GM12892 (cell line): ENCODE measurements around the gene HTATSF1. TPM values are rescaled to one million over a fixed set of nuclear protein-coding genes. Genes with fewer than 3 reads are reported as not detected.
A peak's percentile ranks its signal among the peaks of the same experiment; 100 is the strongest.

Source experiments
- DNase-seq: peaks from one replicate; pipeline ENCODE4 v3.0.0; 2011; ENCODE audit not compliant: insufficient read length
- FAIRE-seq: peaks from 2 replicates; lab custom pipeline; 2011; peaks lifted over from hg19 to GRCh38; lab: Jason Lieb, UNC
- POLR2A ChIP-seq: IDR thresholded peaks from 2 replicates; pipeline ENCODE4 v1.6.1; 2011; ENCODE audit warnings: low read depth, low read length, control low read depth
- POLR2AphosphoS5 ChIP-seq: IDR thresholded peaks from 2 replicates; pipeline ENCODE4 v1.6.1; 2011; ENCODE audit warnings: low read depth, low read length, control low read depth
- TAF1 ChIP-seq: IDR thresholded peaks from 2 replicates; pipeline ENCODE4 v1.6.1; 2011; ENCODE audit warnings: low read depth, mild to moderate bottlenecking, control low read depth, low read length, borderline replicate concordance
- polyA plus RNA-seq: library from polyadenylated mRNA; unstranded; fragments of >200 nt; gene quantifications from one replicate; pipeline ENCODE4 v1.2.1, GENCODE V29; 2012; ENCODE audit warnings: missing spikeins, inconsistent platforms; ENCODE audit not compliant: missing spikeins

The HTATSF1 gene
- polyA plus RNA-seq: 35.7 TPM

GRCh38 chrX:136497556-136498052 is at the start of gene HTATSF1:
HTATSF1 (plus strand) TSS chrX:136497592; CDS start chrX:136497685, 93 bp downstream.
- peak; percentile 1 for DNase-seq
- TF ChIP-seq TAF1 (no peak), POLR2A (0 out of 2 replicates have a peak, but pooled peaks have one; percentile 1), POLR2AphosphoS5 (no peak)
- peak; percentile 38 for FAIRE-seq

- DNase-seq (no peak), FAIRE-seq (no peak)
- TF ChIP-seq POLR2A: no peak
These were observed 49.4 kb upstream of the HTATSF1 start for GRCh38 chrX:136447968-136448367.

GRCh38 chrX:136450050-136450830 is 47.2 kb upstream of the HTATSF1 start:
- FAIRE-seq (no peak), DNase-seq (no peak)
- TF ChIP-seq POLR2A (no peak), TAF1 (no peak), POLR2AphosphoS5 (no peak)

GRCh38 chrX:136452614-136453013 is 44.8 kb upstream of the HTATSF1 start:
- FAIRE-seq (no peak), DNase-seq (no peak)
- TF ChIP-seq POLR2A: no peak
- TF ChIP-seq POLR2AphosphoS5: no peak
- no peak for TF ChIP-seq TAF1

GRCh38 chrX:136453114-136453513 is 44.3 kb upstream of the HTATSF1 start:
- TF ChIP-seq POLR2AphosphoS5: no peak
- no peak for TF ChIP-seq POLR2A
- TF ChIP-seq TAF1: no peak
- DNase-seq (no peak), FAIRE-seq (no peak)

- FAIRE-seq (no peak), DNase-seq (no peak)
- TF ChIP-seq TAF1 (no peak), POLR2A (no peak), POLR2AphosphoS5 (no peak)
These were observed 43.6 kb upstream of the HTATSF1 start for GRCh38 chrX:136453771-136454170.

GRCh38 chrX:136456133-136456532 is 41.3 kb upstream of the HTATSF1 start:
- TF ChIP-seq POLR2AphosphoS5: no peak
- TF ChIP-seq TAF1: no peak
- no peak for TF ChIP-seq POLR2A
- DNase-seq (no peak), FAIRE-seq (no peak)

GRCh38 chrX:136457303-136457917 is 40.0 kb upstream of the HTATSF1 start:
- no peak for DNase-seq

GRCh38 chrX:136464589-136464988 is 32.8 kb upstream of the HTATSF1 start:
- FAIRE-seq (no peak), DNase-seq (no peak)
- no peak for TF ChIP-seq POLR2AphosphoS5
- no peak for TF ChIP-seq TAF1
- no peak for TF ChIP-seq POLR2A

More at GRCh38 chrX:136457303-136457917, 40.0 kb upstream of the HTATSF1 start:
- no peak for TF ChIP-seq POLR2AphosphoS5
- no peak for TF ChIP-seq POLR2A
- no peak for TF ChIP-seq TAF1
- FAIRE-seq: no peak

GRCh38 chrX:136467303-136467702 is 30.1 kb upstream of the HTATSF1 start:
- TF ChIP-seq POLR2AphosphoS5: no peak
- TF ChIP-seq TAF1: no peak
- no peak for TF ChIP-seq POLR2A
- DNase-seq (no peak), FAIRE-seq (no peak)

GRCh38 chrX:136468391-136469103 is 28.8 kb upstream of the HTATSF1 start:
- DNase-seq: no peak
- peak; percentile 36 for FAIRE-seq
- TF ChIP-seq TAF1: no peak
- TF ChIP-seq POLR2A: no peak
- TF ChIP-seq POLR2AphosphoS5: no peak

GRCh38 chrX:136473663-136474062 is 23.7 kb upstream of the HTATSF1 start:
- TF ChIP-seq POLR2A: no peak
- no peak for DNase-seq
- FAIRE-seq: no peak
